Nucleus accumbens (tissue), 56 donors: ENCODE measurements around the gene GRXCR2.
"Not testable (repeated sequence)": the region's sequence is repeated elsewhere in the genome, so short reads cannot be mapped to it uniquely, and the experiment has no call there.

Experiments used
- DNase-seq, 56 donors: peaks; one replicate each; lab custom pipeline; 2025; lab: John Stamatoyannopoulos, UW

Gene GRXCR2

GRCh38 chr5:145840458-145841132 lies 32.2 kb downstream of the GRXCR2 start:
- DNase-seq: no peak

DNA sequence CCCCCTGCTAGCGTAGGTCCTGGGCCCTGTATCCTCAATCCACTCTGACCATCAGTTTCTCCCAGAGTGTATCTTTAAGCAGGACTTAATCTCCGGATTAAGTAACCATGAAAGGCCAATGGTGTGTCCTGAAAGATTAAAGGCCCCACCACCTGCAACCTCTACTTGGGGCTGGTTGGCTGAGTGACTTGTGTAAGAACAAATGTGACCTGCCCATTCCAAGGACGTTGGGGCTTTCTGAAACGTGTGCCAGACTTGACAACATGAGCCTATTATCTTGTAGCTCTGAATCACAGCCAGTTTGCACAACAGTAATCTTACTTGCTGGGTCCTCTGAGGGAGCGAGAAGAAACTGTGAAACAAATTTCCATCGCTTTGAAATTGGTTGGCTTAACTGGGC lies 34.5 kb downstream of the GRXCR2 start:
- no peak for DNase-seq

DNA sequence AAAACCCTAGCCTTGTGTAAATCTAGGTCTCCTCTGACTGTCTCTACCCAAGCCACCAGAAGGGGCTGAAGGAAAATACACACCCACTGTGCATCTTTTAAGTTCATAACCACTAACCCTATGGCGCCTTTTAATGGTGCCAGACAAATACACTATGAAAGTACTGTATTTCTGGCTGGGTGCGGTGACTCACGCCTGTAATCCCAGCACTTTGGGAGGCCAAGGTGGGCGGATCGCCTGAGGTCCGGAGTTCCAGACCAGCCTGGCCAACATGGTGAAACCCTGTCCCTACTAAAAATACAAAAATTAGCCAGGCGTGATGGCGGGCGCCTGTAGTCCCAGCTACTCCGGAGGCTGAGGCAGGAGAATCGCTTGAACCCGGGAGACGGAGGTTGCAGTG lies 36.6 kb downstream of the GRXCR2 start:
- not testable (repeated sequence) for DNase-seq

GRCh38 chr5:145835848-145836239 lies 37.0 kb downstream of the GRXCR2 start:
- DNase-seq: peak in 1 of 56 donors; percentile 24

- DNase-seq: peak in 53 of 56 donors; percentile 15 to 84 (median 54)
Measured at GRCh38 chr5:145834917-145835847, 37.6 kb downstream of the GRXCR2 start, which contains the start of gene PRELID2. Gene PRELID2, minus strand, starts transcription at chr5:145835342. Its CDS starts 91 bp downstream, at chr5:145835251.

DNA sequence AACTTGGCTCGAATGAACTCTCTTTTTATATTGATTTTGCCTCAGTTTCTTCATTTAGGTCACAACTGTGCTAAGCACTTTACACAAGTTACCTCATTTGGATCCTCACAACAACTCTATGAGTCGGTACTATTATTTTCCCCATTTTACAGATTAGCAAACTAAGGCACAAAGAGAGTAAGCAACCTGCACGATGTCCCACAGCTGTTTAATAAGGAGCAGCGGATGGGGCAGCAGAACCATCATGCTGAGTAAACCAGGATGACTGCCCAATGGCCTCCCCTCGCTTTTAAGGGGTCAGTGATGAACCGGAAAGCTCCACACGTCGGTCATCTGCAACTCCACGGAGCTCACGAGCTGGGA lies 38.3 kb downstream of the GRXCR2 start:
- no peak for DNase-seq

- no peak for DNase-seq
Measured at GRCh38 chr5:145833631-145834200, 39.1 kb downstream of the GRXCR2 start.

GRCh38 chr5:145830594-145830993 lies 42.2 kb downstream of the GRXCR2 start:
- no peak for DNase-seq

DNA sequence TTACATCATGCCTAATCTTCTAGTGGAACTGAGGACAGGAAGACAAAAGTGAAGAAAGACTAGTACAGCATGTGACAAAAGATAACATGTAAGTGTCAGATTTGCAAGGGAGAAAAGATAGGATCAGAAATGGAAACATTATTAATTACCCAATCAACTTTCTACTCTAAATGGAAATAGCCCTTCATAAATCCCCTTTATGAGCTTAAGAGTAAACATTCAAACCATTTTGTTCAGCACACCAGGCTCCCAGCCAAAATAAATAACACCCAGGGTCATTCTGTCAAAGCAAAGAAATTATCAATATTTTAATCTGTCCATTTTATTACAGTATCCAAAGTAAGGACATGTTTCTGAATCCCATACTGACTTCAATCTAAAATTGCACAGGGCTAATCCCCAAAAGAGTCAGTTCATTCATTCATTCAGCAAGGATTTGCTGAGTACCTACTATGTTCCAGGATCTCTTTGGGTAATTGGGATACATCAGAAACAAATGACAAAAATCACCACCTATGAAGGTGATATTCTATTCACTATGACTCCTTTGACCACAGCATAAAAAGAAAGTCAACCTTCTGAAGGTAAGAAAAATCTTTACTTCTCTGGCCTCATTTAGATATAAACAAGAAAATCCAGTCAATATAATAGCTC lies 43.0 kb downstream of the GRXCR2 start:
- DNase-seq: no peak

- DNase-seq: no peak
Measured at GRCh38 chr5:145826895-145827674, 45.7 kb downstream of the GRXCR2 start.

- DNase-seq: no peak
Measured at GRCh38 chr5:145825751-145826180, 47.0 kb downstream of the GRXCR2 start.

DNA sequence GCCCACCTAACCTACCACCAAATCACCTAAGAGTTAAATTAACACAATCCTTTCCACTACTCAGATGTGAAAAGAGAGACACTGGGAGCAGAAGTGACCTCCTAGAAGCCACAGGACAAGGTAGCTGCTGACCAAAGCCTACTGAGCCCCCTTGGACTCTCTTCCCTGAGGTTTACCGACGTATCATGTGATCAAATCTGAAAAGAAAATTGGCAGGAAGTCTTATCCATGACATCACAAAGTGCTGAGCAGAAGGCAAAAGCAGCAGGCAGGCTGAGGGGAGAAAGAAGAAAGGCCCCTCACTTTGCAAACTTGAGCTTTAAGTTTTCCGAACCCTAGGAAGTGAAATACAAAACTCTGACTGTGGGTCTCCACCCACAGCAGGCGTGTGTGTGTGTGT lies 48.8 kb downstream of the GRXCR2 start:
- DNase-seq: no peak

DNA sequence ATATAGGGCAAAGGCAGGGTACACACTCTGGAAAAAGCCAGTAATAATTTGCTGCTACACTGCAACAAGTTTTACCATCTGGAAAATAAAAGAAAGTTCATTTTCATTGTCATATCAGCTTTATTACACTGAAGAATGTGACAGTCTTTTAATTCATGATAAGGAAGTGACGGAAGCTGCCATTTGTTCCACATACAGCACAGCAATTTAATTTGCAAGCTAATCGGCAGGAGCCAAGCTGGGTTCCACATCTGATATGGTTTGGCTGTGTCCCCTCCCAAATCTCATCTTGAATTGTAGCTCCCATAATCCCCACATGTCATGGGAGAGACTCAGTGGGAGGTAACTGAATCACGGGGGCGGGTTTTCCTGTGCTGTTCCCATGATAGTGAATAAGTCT lies 54.2 kb downstream of the GRXCR2 start:
- no peak for DNase-seq

GRCh38 chr5:145812877-145813276 lies 59.9 kb downstream of the GRXCR2 start:
- DNase-seq: no peak

GRCh38 chr5:145811834-145812625 lies 60.8 kb downstream of the GRXCR2 start:
- peak in 17 of 56 donors; percentile 1 to 26 (median 6) for DNase-seq
